C1 segment of cervical spinal cord (tissue), 14 donors: ENCODE data around the gene TRIP13.

Experiments used
- DNase-seq, 14 donors: peaks; one replicate each; lab custom pipeline; 2025; lab: John Stamatoyannopoulos, UW

TRIP13 gene

GRCh38 chr5:966345-966710 is 73.6 kb downstream of the TRIP13 start:
- no peak for DNase-seq

DNA sequence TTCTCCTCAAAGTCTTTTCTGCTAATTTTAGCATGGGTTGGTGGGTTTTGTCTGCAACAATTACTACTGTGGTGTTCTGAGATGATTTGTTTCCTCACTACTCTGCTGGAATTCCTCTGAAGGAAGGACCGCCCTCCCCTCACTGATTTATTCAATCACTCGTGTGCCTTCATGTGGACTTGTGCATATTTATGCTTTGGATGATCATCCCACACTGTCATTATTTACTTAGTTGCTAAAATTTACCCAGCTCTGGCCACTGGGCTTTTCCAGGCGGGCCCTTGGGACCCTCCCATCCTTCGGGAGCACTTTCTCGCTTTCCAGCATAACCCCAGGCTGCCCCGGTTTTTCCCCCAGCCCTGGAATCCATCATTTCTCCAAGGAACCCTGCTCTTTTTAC is 74.3 kb downstream of the TRIP13 start:
- DNase-seq, result no peak
